GM12872 (cell line): ENCODE results near the gene SPOCK1.

Experiments used
- CTCF ChIP-seq: IDR thresholded peaks from 3 replicates; pipeline ENCODE4 v1.5.1; 2011; ENCODE audit warnings: low read depth, mild to moderate bottlenecking, low read length, moderate library complexity; ENCODE audit not compliant: insufficient read depth

The SPOCK1 gene

GRCh38 chr5:137195483-137195882, 303.6 kb downstream of the SPOCK1 start:
- TF ChIP-seq CTCF: no peak

- TF ChIP-seq CTCF: no peak
Observed at GRCh38 chr5:137194300-137194699, 304.8 kb downstream of the SPOCK1 start.

- TF ChIP-seq CTCF: no peak
Observed at GRCh38 chr5:137192293-137192743, 306.8 kb downstream of the SPOCK1 start.

- no peak for TF ChIP-seq CTCF
Observed at GRCh38 chr5:137191179-137191578, 307.9 kb downstream of the SPOCK1 start.

- TF ChIP-seq CTCF: no peak
Observed at GRCh38 chr5:137190441-137190840, 308.7 kb downstream of the SPOCK1 start.

GRCh38 chr5:137190031-137190430, 309.1 kb downstream of the SPOCK1 start:
- no peak for TF ChIP-seq CTCF

- TF ChIP-seq CTCF: no peak
Observed at GRCh38 chr5:137188566-137188965, 310.6 kb downstream of the SPOCK1 start.
